Endothelial cell of umbilical vein (primary cell): ENCODE data around the gene NADSYN1. TPM values are rescaled to one million over a fixed set of nuclear protein-coding genes. Genes with fewer than 3 reads are reported as not detected.

Source experiments
- BruUV-seq: library from RNA; stranded (reverse); fragments of 400-500 nt; replicated peaks from 2 replicates; lab custom pipeline; 2021; lab: Mats Ljungman, UMichigan
- CTCF ChIA-PET: fragments of 300-600, 350-600 bp; sonication (Branson Sonifier 250); formaldehyde crosslinking; loops from one replicate; lab custom pipeline; 2021; ENCODE audit warnings: antibody characterized with exemption, inconsistent platforms; lab: Charles Lee
- POLR2A ChIA-PET: fragments of 300-600, 350-600 bp; sonication (Branson Sonifier 250); formaldehyde crosslinking; loops from one replicate; lab custom pipeline; 2021; ENCODE audit warnings: antibody characterized with exemption, inconsistent platforms; lab: Charles Lee
- DNase-seq: peaks from one replicate; pipeline ENCODE4 v3.0.0-alpha.2; 2011; ENCODE audit warnings: low read depth, low spot score
- FAIRE-seq: peaks from 2 replicates; lab custom pipeline; 2011; peaks lifted over from hg19 to GRCh38; lab: Jason Lieb, UNC
- H2AFZ ChIP-seq: 2 replicates; pipeline ENCODE4 v1.6.0; 2012; ENCODE audit warnings: low read depth, low read length, control low read depth, inconsistent platforms
- H3K27ac ChIP-seq: 2 replicates; pipeline ENCODE4 v1.5.1; 2011; ENCODE audit warnings: low read depth, mild to moderate bottlenecking, control low read depth, low read length, moderate library complexity; ENCODE audit not compliant: insufficient read depth
- H3K27me3 ChIP-seq, 2 experiments: 2 replicates each; pipeline versions ENCODE4 v1.6.0 to v1.6.1; 2011; ENCODE audit warnings: low read length in 2 of 2, mixed read lengths in 1 of 2; ENCODE audit not compliant: control insufficient read depth in 2 of 2, insufficient read depth in 2 of 2
- H3K36me3 ChIP-seq, 2 experiments: 2 replicates in 1 of 2; 3 replicates in 1 of 2; pipeline ENCODE4 v1.5.1; 2011; ENCODE audit warnings: low read length in 2 of 2, mild to moderate bottlenecking in 1 of 2, moderate library complexity in 1 of 2; ENCODE audit not compliant: control insufficient read depth in 2 of 2, insufficient read depth in 2 of 2; ENCODE audit errors: extremely low read depth in 1 of 2
- H3K4me1 ChIP-seq: 3 replicates; pipeline ENCODE4 v1.5.1; 2011; ENCODE audit warnings: mild to moderate bottlenecking, low read length; ENCODE audit not compliant: control insufficient read depth, insufficient read depth; ENCODE audit errors: extremely low read depth
- H3K4me2 ChIP-seq: 2 replicates; pipeline ENCODE4 v1.6.1; 2011; ENCODE audit warnings: low read length, control low read depth, mixed read lengths; ENCODE audit not compliant: insufficient read depth
- H3K4me3 ChIP-seq, 3 experiments: fragments of 200-600 bp in 1 of 3; sonication (generic), shearing (Covaris generic) in 1 of 3; replicated peaks in 1 of 3; 2 replicates each; pipeline ENCODE4 v1.5.1; 2011 to 2016; ENCODE audit warnings: control low read depth in 3 of 3, low read length in 3 of 3, mild to moderate bottlenecking in 2 of 3, inconsistent platforms in 1 of 3, low read depth in 1 of 3, moderate library complexity in 1 of 3; ENCODE audit not compliant: insufficient read depth in 1 of 3
- H3K79me2 ChIP-seq: 2 replicates; pipeline ENCODE4 v1.6.0; 2012; ENCODE audit warnings: low read length, inconsistent platforms; ENCODE audit not compliant: control insufficient read depth, insufficient read depth
- H3K9ac ChIP-seq: replicated peaks from 2 replicates; pipeline ENCODE3; 2011; ENCODE audit warnings: low read length, control low read depth; ENCODE audit not compliant: insufficient read depth; ENCODE audit errors: extremely low read depth
- H3K9me1 ChIP-seq: replicated peaks from 3 replicates; pipeline ENCODE4 v1.6.0; 2011; ENCODE audit warnings: mild to moderate bottlenecking, low read length; ENCODE audit not compliant: control insufficient read depth, insufficient read depth; ENCODE audit errors: extremely low read depth
- H3K9me3 ChIP-seq: replicated peaks from 2 replicates; pipeline ENCODE4 v1.5.1; 2012; ENCODE audit warnings: low read length, inconsistent platforms; ENCODE audit not compliant: control insufficient read depth, insufficient read depth
- H4K20me1 ChIP-seq: replicated peaks from 2 replicates; pipeline ENCODE3; 2011; ENCODE audit warnings: mild to moderate bottlenecking, low read length; ENCODE audit not compliant: control insufficient read depth, insufficient read depth; ENCODE audit errors: extremely low read depth
- EZH2 ChIP-seq: IDR thresholded peaks from 2 replicates; pipeline ENCODE4 v1.6.1; 2012; ENCODE audit warnings: borderline replicate concordance, low read depth, mild to moderate bottlenecking, moderate library complexity, low read length, inconsistent platforms; ENCODE audit not compliant: severe bottlenecking
- FOS ChIP-seq: IDR thresholded peaks from 2 replicates; pipeline ENCODE4 v1.6.1; 2011; ENCODE audit warnings: mild to moderate bottlenecking, low read length, moderate library complexity, borderline replicate concordance; ENCODE audit not compliant: insufficient read depth
- GATA2 ChIP-seq: IDR thresholded peaks from 2 replicates; pipeline ENCODE4 v1.7.0; 2011; ENCODE audit warnings: low read depth, mild to moderate bottlenecking, moderate library complexity, mixed read lengths, low read length; ENCODE audit not compliant: insufficient read length, insufficient read depth
- JUN ChIP-seq: IDR thresholded peaks from 2 replicates; pipeline ENCODE4 v1.6.1; 2011; ENCODE audit warnings: borderline replicate concordance, low read depth; ENCODE audit not compliant: insufficient read length, insufficient read depth
- POLR2A ChIP-seq: IDR thresholded peaks from 2 replicates; pipeline ENCODE4 v1.6.1; 2012; ENCODE audit warnings: low read depth, mild to moderate bottlenecking, control low read depth, low read length
- POLR2AphosphoS5 ChIP-seq: IDR thresholded peaks from 2 replicates; pipeline ENCODE4 v1.6.1; 2012; ENCODE audit warnings: low read depth, mild to moderate bottlenecking, control low read depth, low read length, moderate library complexity; ENCODE audit not compliant: insufficient read depth
- dilution Hi-C: fragments of 300-500 bp; cut with MboI; formaldehyde crosslinking; loops from one replicate; pipeline ENCODE4 v1.15.0; 2019; ENCODE audit warnings: low sequenced_read_pairs; ENCODE audit not compliant: extremely low pct_ligation_motif_present
- intact Hi-C: fragments of 100-400 bp; cut with micrococcal nuclease; formaldehyde crosslinking; loops from one replicate; pipeline ENCODE4 v1.10.0; 2022
- polyA plus RNA-seq, 4 experiments: library from polyadenylated mRNA; depleted of rRNA in 3 of 4; stranded (reverse) in 3 of 4; unstranded in 1 of 4; fragments of >200 nt; gene quantifications; 2 replicates each; pipeline versions ENCODE4 v1.2.1 to v1.2.3, GENCODE V29; 2011 to 2012; ENCODE audit warnings: missing spikeins in 1 of 4
- total RNA-seq: library from RNA; stranded (reverse); gene quantifications from 2 replicates; pipeline ENCODE4 v1.2.3, GENCODE V29; 2021
- TF ChIP-seq, protein P1 (sequence below), 2 donors: IDR thresholded peaks; 1 replicate in 1 of 2; 2 replicates in 1 of 2; pipeline ENCODE4 v1.5.1; 2011; ENCODE audit warnings: low read length in 2 of 2, mild to moderate bottlenecking in 2 of 2, moderate library complexity in 2 of 2, control low read depth in 1 of 2, inconsistent platforms in 1 of 2, low read depth in 1 of 2; ENCODE audit not compliant: insufficient read depth in 1 of 2; ENCODE audit errors: extremely low read depth in 1 of 2
- TF ChIP-seq, protein P2 (sequence below): IDR thresholded peaks from 2 replicates; pipeline ENCODE4 v1.6.1; 2011; ENCODE audit not compliant: insufficient read depth, insufficient read length

NADSYN1 gene
- total and polyA plus RNA-seq, 2 donors (not counting 3 experiments of a cell fraction or from before 2014, with no cell fraction given) = 77.5 to 99.2 TPM

DNA sequence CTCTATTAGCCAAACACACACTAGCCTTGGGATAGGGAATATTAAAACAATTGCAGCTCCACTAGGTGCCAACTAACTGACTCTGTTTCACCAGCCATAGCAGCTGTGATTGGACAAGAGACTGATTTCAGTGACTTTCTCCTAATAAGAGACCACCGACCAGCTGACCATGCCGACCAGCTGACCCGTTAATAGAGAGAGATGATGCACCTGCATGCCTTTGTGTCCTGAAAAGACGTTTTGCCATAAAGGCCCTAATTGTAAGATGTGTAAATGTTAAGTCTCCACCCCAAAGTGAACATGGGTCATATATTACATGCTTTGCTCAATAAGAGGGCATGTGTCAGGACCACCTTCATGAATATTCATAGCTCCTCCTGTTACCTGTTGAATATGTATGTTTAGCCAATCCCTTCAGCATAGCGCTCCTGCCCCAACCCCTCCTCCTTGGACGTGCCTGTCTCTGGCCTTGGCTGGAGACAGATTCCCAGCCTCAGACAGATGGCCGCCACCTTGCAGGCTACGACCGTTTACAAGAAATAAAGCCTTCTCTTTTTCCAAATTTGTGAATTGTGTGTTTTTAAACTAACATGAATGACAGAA, 1.3 kb upstream of the NADSYN1 start:
- no peak for TF ChIP-seq JUN
- no peak for TF ChIP-seq EZH2
- TF ChIP-seq, protein P1, sequence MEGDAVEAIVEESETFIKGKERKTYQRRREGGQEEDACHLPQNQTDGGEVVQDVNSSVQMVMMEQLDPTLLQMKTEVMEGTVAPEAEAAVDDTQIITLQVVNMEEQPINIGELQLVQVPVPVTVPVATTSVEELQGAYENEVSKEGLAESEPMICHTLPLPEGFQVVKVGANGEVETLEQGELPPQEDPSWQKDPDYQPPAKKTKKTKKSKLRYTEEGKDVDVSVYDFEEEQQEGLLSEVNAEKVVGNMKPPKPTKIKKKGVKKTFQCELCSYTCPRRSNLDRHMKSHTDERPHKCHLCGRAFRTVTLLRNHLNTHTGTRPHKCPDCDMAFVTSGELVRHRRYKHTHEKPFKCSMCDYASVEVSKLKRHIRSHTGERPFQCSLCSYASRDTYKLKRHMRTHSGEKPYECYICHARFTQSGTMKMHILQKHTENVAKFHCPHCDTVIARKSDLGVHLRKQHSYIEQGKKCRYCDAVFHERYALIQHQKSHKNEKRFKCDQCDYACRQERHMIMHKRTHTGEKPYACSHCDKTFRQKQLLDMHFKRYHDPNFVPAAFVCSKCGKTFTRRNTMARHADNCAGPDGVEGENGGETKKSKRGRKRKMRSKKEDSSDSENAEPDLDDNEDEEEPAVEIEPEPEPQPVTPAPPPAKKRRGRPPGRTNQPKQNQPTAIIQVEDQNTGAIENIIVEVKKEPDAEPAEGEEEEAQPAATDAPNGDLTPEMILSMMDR (IDR thresholded peaks at IDR 0.05; ENCODE audit: extremely low read depth in 1 of 2, insufficient read depth in 1 of 2, low read depth in 1 of 2, low read length in 2 of 2) = no peak
- TF ChIP-seq, protein P2, sequence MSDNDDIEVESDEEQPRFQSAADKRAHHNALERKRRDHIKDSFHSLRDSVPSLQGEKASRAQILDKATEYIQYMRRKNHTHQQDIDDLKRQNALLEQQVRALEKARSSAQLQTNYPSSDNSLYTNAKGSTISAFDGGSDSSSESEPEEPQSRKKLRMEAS = no peak
- no peak for TF ChIP-seq FOS
- no peak for TF ChIP-seq POLR2A
- no peak for TF ChIP-seq GATA2
- TF ChIP-seq POLR2AphosphoS5 = no peak
- no peak overlapping the region for H3K27ac ChIP-seq
- H3K4me3 ChIP-seq = peak overlapping the region in 1 of 3 experiments; percentile 79
- no peaks in the 10 kb centered on the region for H3K9me3 ChIP-seq
- no peak overlapping the region for H2AFZ ChIP-seq
- ChIA-PET CTCF (interaction anchor here (1.4 to 2.8 kb wide), 2 partner anchors 55 to 112 kb away, joined by 5 to 14 read pairs; no protein-coding TSS in a partner anchor), POLR2A (no interaction called here)
- H3K9me1 ChIP-seq = no peaks in the 10 kb centered on the region
- H3K27me3 ChIP-seq = no peaks in the 10 kb centered on the region
- dilution Hi-C loops = no loop called here
- peak overlapping the region; percentile 70 for H3K9ac ChIP-seq
- FAIRE-seq = peak; percentile 21
- H3K79me2 ChIP-seq = peaks cover 40% of the 10 kb centered on the region
- intact Hi-C loops = loop anchor here (2.0 to 10.0 kb wide), 2 partner anchors 37 to 333 kb away; no protein-coding TSS in a partner anchor
- BruUV-seq = no TSS peak
- no peak for DNase-seq
- H4K20me1 ChIP-seq = no peaks in the 10 kb centered on the region
- peak overlapping the region; percentile 92 for H3K4me2 ChIP-seq
- H3K4me1 ChIP-seq = peaks cover 37% of the 10 kb centered on the region
- H3K36me3 ChIP-seq = peaks cover 6 to 10% of the 10 kb centered on the region in 2 experiments
